Activated T-cell treated with anti-CD3 and anti-CD28 coated beads for 24 hours (primary cell): ENCODE measurements around the gene ATP8A2.
"Not testable (repeated sequence)": the region's sequence is repeated elsewhere in the genome, so short reads cannot be mapped to it uniquely, and the experiment has no call there.

Source experiments
- DNase-seq: peaks from one replicate; pipeline ENCODE4 v3.0.0-alpha.2; 2020; ENCODE audit warnings: low read depth

ATP8A2 gene

GRCh38 chr13:25463496-25463895, 91.7 kb downstream of the ATP8A2 start:
- no peak for DNase-seq

DNA sequence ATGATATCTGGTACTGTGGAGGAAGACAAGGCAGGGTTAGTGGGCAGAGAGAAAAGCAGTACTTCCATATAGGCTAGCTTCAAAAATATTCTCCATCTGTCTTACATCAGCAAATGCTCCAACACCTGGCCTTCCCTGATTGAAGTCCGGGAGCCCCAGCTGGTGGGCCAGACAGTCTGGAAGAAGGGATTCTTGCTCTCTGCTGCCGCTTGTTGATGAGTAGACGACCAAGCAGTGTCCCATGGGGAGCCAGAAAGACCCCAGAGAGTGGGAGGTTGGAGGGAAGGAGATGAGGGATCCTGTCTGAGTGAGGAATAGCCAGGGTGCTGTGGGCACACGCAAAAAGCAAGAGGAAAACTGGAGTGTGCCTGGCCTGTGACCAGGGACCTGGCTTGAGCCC, 95.1 kb downstream of the ATP8A2 start:
- no peak for DNase-seq

DNA sequence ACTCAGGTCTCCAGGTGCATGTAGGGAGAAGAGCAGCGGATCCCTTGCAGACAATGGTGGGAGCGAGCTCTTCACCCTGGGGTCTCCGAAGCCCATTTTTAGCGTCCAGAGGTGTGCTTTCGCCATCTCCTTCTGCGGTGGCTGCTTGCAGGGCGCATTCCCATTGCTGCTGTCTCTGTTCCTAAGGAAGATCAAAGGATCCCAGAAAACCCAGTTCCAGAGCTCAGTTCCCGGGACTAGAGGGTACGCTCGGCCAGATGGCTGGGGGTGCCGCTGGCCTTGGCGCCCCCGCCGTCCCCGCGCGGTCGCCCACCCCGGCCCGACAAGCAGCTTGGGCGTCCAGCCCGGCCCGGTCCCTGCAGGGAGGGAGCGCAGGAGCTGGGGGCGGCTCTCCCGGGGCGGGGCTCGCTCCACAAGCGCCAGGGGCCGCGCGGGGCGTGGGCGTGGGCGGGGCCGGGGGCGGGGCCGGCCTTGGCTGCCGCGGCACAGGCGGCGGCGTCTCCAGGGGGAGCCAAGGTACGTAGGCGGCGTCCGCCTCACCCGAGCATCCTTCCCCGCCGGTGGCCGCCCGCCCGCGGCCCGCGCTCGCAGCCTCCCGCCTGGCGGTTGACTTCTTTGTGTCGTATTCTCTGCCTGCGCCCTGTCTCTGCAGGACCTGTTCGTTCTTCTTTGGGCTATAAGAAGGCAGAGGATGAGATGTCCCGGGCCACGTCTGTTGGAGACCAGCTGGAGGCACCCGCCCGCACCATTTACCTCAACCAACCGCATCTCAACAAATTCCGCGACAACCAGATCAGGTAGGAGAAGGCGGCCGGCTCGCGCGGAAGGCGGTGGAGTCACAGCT, 96.8 kb downstream of the ATP8A2 start:
- DNase-seq: no peak

DNA sequence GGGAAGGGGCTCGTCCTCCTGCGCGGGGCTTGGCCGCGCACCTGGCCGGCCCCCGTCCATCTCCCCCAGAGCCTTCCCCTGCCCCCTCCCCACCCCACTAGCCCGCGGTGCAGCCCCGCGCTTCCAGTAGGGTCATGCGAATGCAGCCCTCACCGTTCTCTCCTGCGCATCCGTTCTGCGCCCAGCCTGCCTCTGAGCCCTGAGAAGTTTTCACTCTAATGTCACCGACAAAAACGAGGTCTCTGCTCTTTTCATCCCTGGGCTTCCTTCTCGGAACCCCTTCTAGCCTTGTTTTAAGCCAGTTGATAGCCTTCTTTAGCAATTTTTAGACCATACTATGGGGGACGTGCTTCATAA, 97.4 kb downstream of the ATP8A2 start:
- no peak for DNase-seq

DNA sequence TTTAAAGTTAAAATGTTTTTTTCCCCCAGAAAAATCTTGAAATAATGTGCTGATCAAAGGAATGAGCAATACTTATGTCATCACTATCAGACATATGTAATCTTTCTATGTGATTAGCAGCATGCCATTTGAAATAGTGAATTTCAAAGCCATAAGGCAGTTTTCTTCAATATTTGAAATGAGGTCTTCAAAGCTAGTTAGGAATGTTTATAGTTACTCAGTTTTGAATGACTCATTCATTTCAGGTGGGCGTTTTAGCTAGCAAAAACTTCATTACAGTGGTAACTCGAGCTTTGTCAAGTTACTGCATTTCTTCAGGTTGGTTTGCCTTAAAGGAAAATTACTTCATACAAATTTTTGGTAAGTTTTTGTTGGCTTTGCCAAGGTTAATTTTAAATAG, 102.1 kb downstream of the ATP8A2 start:
- DNase-seq: no peak

- no peak for DNase-seq
These were observed 106.4 kb downstream of the ATP8A2 start for GRCh38 chr13:25478186-25478585.

DNA sequence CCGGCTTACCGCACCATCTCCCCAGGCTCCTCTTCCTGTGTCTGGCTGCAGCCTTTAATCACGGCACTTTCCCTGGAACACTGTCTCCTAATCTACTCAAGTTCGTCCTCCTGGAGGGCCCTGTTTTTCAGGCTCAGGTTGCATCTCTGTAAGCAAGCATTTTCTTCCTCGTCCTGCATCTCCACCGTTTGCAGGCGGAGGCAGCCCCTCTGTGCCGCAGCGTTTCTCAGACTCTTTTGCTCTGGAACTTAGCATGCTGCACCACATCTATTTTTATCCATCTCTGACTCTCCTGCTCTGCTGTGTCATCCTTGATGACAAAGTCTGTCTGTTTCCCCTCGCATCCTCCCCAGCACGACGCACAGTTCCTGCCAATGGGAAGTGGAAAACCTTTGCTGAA, 117.5 kb downstream of the ATP8A2 start:
- DNase-seq: no peak

- no peak for DNase-seq
These were observed 118.5 kb downstream of the ATP8A2 start for GRCh38 chr13:25490236-25490635.

- DNase-seq: no peak
These were observed 122.3 kb downstream of the ATP8A2 start for GRCh38 chr13:25493931-25494640.

- no peak for DNase-seq
These were observed 123.1 kb downstream of the ATP8A2 start for GRCh38 chr13:25494698-25495411.

DNA sequence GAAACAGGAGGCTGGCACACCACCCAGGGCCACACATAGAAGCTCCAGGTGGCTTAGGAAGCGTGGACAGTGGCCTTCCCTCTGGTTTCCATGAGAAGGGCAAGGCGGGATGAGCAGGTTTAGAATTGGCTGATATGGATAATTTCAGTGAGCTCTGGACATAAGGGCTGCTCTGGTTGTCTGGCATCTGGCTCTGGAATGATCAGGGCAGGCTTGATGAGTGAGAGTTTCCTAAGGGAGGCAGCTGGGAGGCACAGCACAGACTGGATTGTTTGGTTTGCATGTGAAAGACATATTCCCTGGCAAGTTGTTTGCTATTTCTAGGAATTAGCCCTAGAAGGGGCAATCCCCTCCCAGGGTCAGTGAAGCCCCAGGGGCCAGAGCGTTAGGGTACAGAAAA, 129.5 kb downstream of the ATP8A2 start:
- DNase-seq: no peak

DNA sequence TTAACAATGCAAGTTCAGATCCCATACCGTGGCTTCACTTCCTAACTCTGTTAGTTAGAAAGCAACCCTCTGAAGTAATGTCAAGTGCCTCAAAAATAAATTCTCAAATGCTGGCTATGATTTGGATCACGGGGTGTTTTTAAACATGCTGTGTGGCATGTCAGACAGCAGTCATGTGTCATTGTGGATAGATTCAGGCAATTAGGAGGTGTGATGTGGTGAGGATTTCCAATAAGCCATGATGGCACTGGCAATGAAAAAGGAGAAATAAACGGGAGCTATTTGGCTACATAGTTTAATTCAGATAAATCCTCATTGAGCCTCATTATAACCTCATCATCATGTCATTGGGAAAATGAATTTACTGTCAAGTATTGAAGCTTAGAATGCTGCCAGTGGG, 130.3 kb downstream of the ATP8A2 start:
- DNase-seq: no peak

DNA sequence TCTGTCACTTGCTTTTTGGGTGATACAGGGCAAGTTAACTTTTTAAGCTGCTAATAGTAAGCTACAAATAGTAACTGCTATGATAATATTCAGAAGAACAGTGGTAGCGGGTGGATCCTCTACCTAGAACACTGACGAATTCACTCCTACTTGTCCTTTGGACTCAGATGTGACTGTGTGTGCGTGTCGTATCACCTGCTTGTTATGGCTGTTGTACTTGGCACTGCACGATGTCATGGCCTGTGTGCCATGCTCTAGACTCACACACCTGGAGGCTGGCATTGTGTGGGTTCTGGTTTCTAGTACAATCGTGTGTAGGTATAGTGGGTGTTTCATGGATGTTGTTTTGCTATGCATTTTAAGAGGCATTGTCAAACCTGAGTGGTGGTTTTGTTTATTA, 130.8 kb downstream of the ATP8A2 start:
- no peak for DNase-seq

GRCh38 chr13:25503856-25504255, 132.1 kb downstream of the ATP8A2 start:
- no peak for DNase-seq

- no peak for DNase-seq
These were observed 136.1 kb downstream of the ATP8A2 start for GRCh38 chr13:25507841-25508240.

GRCh38 chr13:25513060-25513459, 141.3 kb downstream of the ATP8A2 start:
- not testable (repeated sequence) for DNase-seq

DNA sequence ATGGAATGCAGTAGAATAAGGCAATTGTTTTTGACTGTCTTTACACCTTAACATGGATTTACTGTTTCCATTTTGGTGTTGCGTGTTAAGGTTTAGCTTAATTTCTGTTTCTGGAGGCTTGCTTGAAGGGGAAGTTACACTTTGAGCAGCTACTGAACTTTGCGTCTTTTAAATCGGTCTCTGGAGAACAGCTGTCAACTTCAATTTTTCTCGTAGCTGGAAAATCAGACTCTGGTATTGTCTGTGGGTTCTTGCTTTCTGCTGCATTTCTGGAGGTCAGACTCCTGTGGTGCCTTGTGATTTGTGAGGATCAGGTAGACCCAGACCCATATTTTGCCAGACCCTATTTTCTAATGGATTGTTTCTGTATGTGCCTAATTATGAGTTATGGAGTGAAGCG, 146.7 kb downstream of the ATP8A2 start:
- no peak for DNase-seq

DNA sequence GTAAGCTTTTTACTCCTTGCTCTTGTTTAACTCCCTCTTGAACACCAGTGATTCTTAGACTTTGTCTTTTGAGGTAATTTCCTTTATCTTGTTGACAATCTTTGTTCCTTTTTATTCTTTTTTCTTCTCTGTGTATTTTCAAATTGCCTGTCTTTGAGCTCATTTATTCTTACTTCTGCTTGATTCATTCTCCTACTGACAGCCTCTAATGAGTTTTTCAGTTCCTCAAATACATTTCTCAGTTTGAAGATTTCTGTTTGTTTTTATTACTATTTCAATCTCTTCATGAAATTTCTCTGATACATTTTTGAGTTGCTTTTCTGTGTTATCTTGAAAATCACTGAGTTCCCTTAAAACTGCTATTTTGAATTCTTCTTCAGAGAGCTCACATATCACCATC, 154.1 kb downstream of the ATP8A2 start:
- DNase-seq: no peak

GRCh38 chr13:25528266-25528665, 156.5 kb downstream of the ATP8A2 start:
- no peak for DNase-seq

GRCh38 chr13:25529425-25529824, 157.7 kb downstream of the ATP8A2 start:
- DNase-seq: no peak

GRCh38 chr13:25538276-25538675, 166.5 kb downstream of the ATP8A2 start:
- no peak for DNase-seq

DNA sequence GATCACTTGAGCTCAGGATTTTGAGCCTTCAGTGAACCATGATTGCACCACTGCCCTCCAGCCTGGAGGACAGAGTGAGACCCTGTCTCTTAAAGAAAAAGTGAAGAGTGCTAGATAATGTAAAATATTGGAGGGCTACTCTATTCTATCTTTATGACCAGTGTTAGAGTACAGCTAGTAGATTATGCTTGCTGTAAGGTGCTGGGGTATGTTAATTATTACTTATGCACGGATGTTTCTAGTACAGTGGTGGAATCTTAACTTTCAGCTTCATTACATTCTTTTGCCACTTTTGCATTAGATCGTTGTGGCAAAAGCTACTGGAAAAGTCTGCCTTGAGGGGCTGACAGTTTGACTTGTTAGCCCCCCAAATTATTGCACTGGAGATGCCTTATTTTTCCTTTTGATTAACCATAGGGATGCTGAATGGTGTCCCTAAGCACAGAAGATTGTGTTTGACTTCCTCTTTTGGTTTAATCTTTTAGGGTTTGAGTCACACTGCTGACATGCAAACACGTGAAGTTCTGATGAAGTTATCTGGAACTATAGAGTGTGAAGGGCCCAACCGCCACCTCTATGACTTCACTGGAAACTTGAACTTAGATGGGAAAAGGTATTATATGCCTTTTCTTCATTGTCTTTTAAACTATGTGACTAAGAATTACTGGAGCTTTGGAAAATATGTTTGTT, 169.8 kb downstream of the ATP8A2 start:
- DNase-seq: no peak
